GM12878 (cell line): ENCODE measurements around the gene DDX54. TPM values are rescaled to one million over a fixed set of nuclear protein-coding genes. Genes with fewer than 3 reads are reported as not detected.

ENCODE experiments used
- ATAC-seq: fragments of 200-7000 bp; cut with Tn5 transposase; 3 replicates; pipeline ENCODE4 v1.9.1; 2020; ENCODE audit warnings: mild to moderate bottlenecking, moderate library complexity
- BruUV-seq: library from RNA; stranded (reverse); fragments of 400-500 nt; replicated peaks from 2 replicates; lab custom pipeline; 2021; lab: Mats Ljungman, UMichigan
- CTCF ChIA-PET: fragments of 300-600 bp; sonication (Branson Sonifier 250); formaldehyde crosslinking; extraction: SDS; loops from one replicate; lab custom pipeline; 2021; ENCODE audit warnings: inconsistent platforms; lab: Yijun Ruan, JAX
- POLR2A ChIA-PET: fragments of 350-600 bp; formaldehyde crosslinking; extraction: SDS; loops from one replicate; lab custom pipeline; 2021; ENCODE audit warnings: inconsistent platforms; lab: Charles Lee
- RAD21 ChIA-PET: fragments of 300-600 bp; sonication (Branson Sonifier 250); formaldehyde crosslinking; loops from one replicate; lab custom pipeline; 2023; ENCODE audit warnings: antibody characterized with exemption; ENCODE audit not compliant: unreplicated experiment; lab: Charles Lee
- SMC1A ChIA-PET: fragments of 300-600 bp; sonication (Branson Sonifier 250); formaldehyde crosslinking; loops from one replicate; lab custom pipeline; 2023; ENCODE audit not compliant: unreplicated experiment, uncharacterized antibody; lab: Charles Lee
- DNase-seq: peaks from one replicate; pipeline ENCODE4 v3.0.0-alpha.2; 2011; ENCODE audit warnings: low read depth, low spot score
- FAIRE-seq: peaks from 3 replicates; lab custom pipeline; 2011; peaks lifted over from hg19 to GRCh38; lab: Jason Lieb, UNC
- H2AFZ ChIP-seq: 2 replicates; pipeline ENCODE4 v1.6.0; 2011; ENCODE audit warnings: low read depth, low read length, control low read depth; ENCODE audit not compliant: control insufficient read depth
- H3K27ac ChIP-seq: 2 replicates; pipeline ENCODE4 v1.5.1; 2011; ENCODE audit warnings: control low read depth; ENCODE audit not compliant: control insufficient read depth, insufficient read depth
- H3K27me3 ChIP-seq, 2 experiments: replicated peaks in 1 of 2; 2 replicates each; pipeline versions ENCODE4 v1.6.0 to v1.6.1; 2011; ENCODE audit warnings: low read length in 1 of 2; ENCODE audit not compliant: control insufficient read depth in 2 of 2, insufficient read depth in 2 of 2
- H3K36me3 ChIP-seq, 2 experiments: 2 replicates each; pipeline ENCODE4 v1.5.1; 2011; ENCODE audit warnings: low read length in 1 of 2; ENCODE audit not compliant: control insufficient read depth in 2 of 2, insufficient read depth in 2 of 2
- H3K4me1 ChIP-seq: 2 replicates; pipeline ENCODE4 v1.6.1; 2011; ENCODE audit warnings: mild to moderate bottlenecking, low read length, moderate library complexity, mixed read lengths; ENCODE audit not compliant: control insufficient read depth, insufficient read depth
- H3K4me2 ChIP-seq: 2 replicates; pipeline ENCODE4 v1.6.0; 2011; ENCODE audit warnings: control low read depth; ENCODE audit not compliant: control insufficient read depth, insufficient read depth
- H3K4me3 ChIP-seq: fragments of 200-600 bp; sonication (generic); 2 replicates; pipeline ENCODE4 v1.5.1; 2016
- H3K79me2 ChIP-seq: 2 replicates; pipeline ENCODE4 v1.6.0; 2011; ENCODE audit warnings: low read length; ENCODE audit not compliant: control insufficient read depth, insufficient read depth
- H3K9ac ChIP-seq: 2 replicates; pipeline ENCODE4 v1.8.0; 2011; ENCODE audit warnings: low read length, control low read depth, mixed read lengths; ENCODE audit not compliant: control insufficient read depth, insufficient read depth
- H3K9me3 ChIP-seq: replicated peaks from 3 replicates; pipeline ENCODE4 v1.5.1; 2011; ENCODE audit warnings: mild to moderate bottlenecking, low read length; ENCODE audit not compliant: control insufficient read depth, insufficient read depth
- H4K20me1 ChIP-seq: 2 replicates; pipeline ENCODE4 v1.6.0; 2011; ENCODE audit not compliant: control insufficient read depth, insufficient read depth
- MYB ChIP-seq: fragments of 150-350 bp; IDR thresholded peaks from 2 replicates; pipeline ENCODE4 v1.6.1; 2014; ENCODE audit warnings: mild to moderate bottlenecking, low read depth, low read length, borderline replicate concordance
- POLR2A ChIP-seq: IDR thresholded peaks from 2 replicates; pipeline ENCODE4 v1.6.1; 2011; ENCODE audit warnings: low read depth, mild to moderate bottlenecking, low read length
- RFX5 ChIP-seq: IDR thresholded peaks from 2 replicates; pipeline ENCODE4 v1.6.1; 2011; ENCODE audit warnings: low read depth, low read length, improper control_type of control experiment
- SIX5 ChIP-seq: IDR thresholded peaks from 2 replicates; pipeline ENCODE4 v1.6.1; 2011; ENCODE audit warnings: mild to moderate bottlenecking, low read depth, low read length, moderate library complexity; ENCODE audit not compliant: severe bottlenecking
- STAT3 ChIP-seq: IDR thresholded peaks from 2 replicates; pipeline ENCODE4 v1.6.1; 2011; ENCODE audit warnings: low read depth, low read length, improper control_type of control experiment
- ZNF687 ChIP-seq: fragments of 450-650 bp; IDR thresholded peaks from 2 replicates; pipeline ENCODE4 v1.6.1; 2017; ENCODE audit warnings: mild to moderate bottlenecking, moderate library complexity
- WGBS: methylation state at CpG from one replicate; pipeline ENCODE4 v1.1.6; 2016; ENCODE audit warnings: low lambda C conversion rate; ENCODE audit not compliant: insufficient replicate concordance, insufficient coverage; ENCODE audit errors: missing lambda C conversion rate; 5-methylcytosine and 5-hydroxymethylcytosine counted together
- in situ Hi-C: fragments of 300-500 bp; cut with MboI; formaldehyde crosslinking; loops from 9 replicates; pipeline ENCODE4 v1.14.3; 2018; ENCODE audit warnings: mixed read lengths
- intact Hi-C: fragments of 100-400 bp; cut with micrococcal nuclease; formaldehyde crosslinking; loops from one replicate; pipeline ENCODE4 v1.14.2; 2022; ENCODE audit not compliant: unreplicated experiment
- polyA plus RNA-seq, 11 experiments: library from polyadenylated mRNA; depleted of rRNA in 4 of 11; unstranded in 6 of 11; stranded (reverse) in 5 of 11; fragments of >200 nt; fragmentation: Nextera tagmentation in 4 of 11; fragmentation: Illumina TruSeq in 1 of 11; extraction: Ambion mirVana in 4 of 11; extraction: Trizol in 1 of 11; gene quantifications; 1 replicate in 1 of 11; 2 replicates in 10 of 11; pipeline versions ENCODE4 v1.2.1 to v1.2.3, GENCODE V29; 2011 to 2016; ENCODE audit warnings: inconsistent platforms in 2 of 11, missing spikeins in 2 of 11, low read depth in 1 of 11
- total RNA-seq, 4 experiments: library from RNA; depleted of rRNA in 3 of 4; stranded (reverse); fragments of >200 nt in 3 of 4; fragmentation: Illumina TruSeq in 1 of 4; extraction: Trizol in 1 of 4; gene quantifications; 2 replicates each; pipeline versions ENCODE4 v1.2.1 to v1.2.3, GENCODE V29; 2013 to 2021
- TF ChIP-seq, protein P1 (sequence below): IDR thresholded peaks from 2 replicates; pipeline ENCODE4 v1.6.1; 2012; ENCODE audit warnings: low read length, inconsistent platforms
- TF ChIP-seq, protein P2 (sequence below): IDR thresholded peaks from 2 replicates; pipeline ENCODE4 v1.6.1; 2012; ENCODE audit warnings: low read depth, low read length, improper control_type of control experiment

The DDX54 gene
- total and polyA plus RNA-seq, 10 of the 15 experiments (the other 5 are each of a cell fraction or from before 2014, with no cell fraction given) = 1.9 to 115 (median 56.3) TPM

- H3K36me3 ChIP-seq = peaks cover 15 to 34% of the 10 kb centered on the region in 2 experiments; a peak in 3 of 4 replicates
- ChIA-PET SMC1A (no interaction called here), RAD21 (no interaction called here), POLR2A (no interaction called here), CTCF (interaction anchor here (0.9 kb wide), 1 partner anchor 12 kb away, joined by 3 read pairs; no protein-coding TSS in a partner anchor)
- H3K9me3 ChIP-seq = no peaks in the 10 kb centered on the region
- H3K9ac ChIP-seq = no peak overlapping the region
- no peaks in the 10 kb centered on the region; the same call in 1 of the 2 replicates for H4K20me1 ChIP-seq
- no peaks in the 10 kb centered on the region for H3K4me1 ChIP-seq
- TF ChIP-seq STAT3 (no peak), POLR2A (peak; percentile 44)
- no peak overlapping the region for H3K4me2 ChIP-seq
- FAIRE-seq (no peak), DNase-seq (no peak), ATAC-seq (no peak)
- H3K79me2 ChIP-seq = no peaks in the 10 kb centered on the region
- WGBS = 95% methylated on average over 7 of the region's 7 CpGs
- in situ Hi-C loops = no loop called here
- H3K27ac ChIP-seq = no peak overlapping the region
- H3K27me3 ChIP-seq = no peaks in the 10 kb centered on the region
- intact Hi-C loops = no loop called here
- no peak overlapping the region for H2AFZ ChIP-seq
- BruUV-seq = no TSS peak
- no peak overlapping the region for H3K4me3 ChIP-seq
Observed at GRCh38 chr12:113159937-113160336, 25.3 kb downstream of the DDX54 start.

GRCh38 chr12:113158439-113159203 is 26.7 kb downstream of the DDX54 start:
- Histone ChIP-seq H2AFZ (no peak overlapping the region), H3K36me3 (peaks cover 15 to 34% of the 10 kb centered on the region in 2 experiments; a peak in 3 of 4 replicates), H3K9me3 (no peaks in the 10 kb centered on the region), H3K4me2 (no peak overlapping the region), H4K20me1 (no peaks in the 10 kb centered on the region; the same call in 1 of the 2 replicates), H3K27me3 (0 out of 4 replicates have a peak, but pooled peaks cover 0 to 4% of the 10 kb centered on the region in 2 experiments), H3K4me1 (peaks cover 10% of the 10 kb centered on the region; the same call in 1 of the 2 replicates), H3K79me2 (no peaks in the 10 kb centered on the region), H3K27ac (no peak overlapping the region), H3K9ac (no peak overlapping the region), H3K4me3 (no peak overlapping the region)
- intact Hi-C loops (no loop called here), in situ Hi-C loops (no loop called here)
- ATAC-seq = no peak
- WGBS = 93% methylated on average over 24 of the region's 26 CpGs
- no peak for FAIRE-seq
- ChIA-PET POLR2A (interaction anchor here (0.5 kb wide), 1 partner anchor 249 kb away, joined by 4 read pairs; no protein-coding TSS in a partner anchor), SMC1A (no interaction called here), RAD21 (no interaction called here), CTCF (interaction anchor here (0.6 to 2.8 kb wide), 3 partner anchors 13 to 166 kb away, joined by 3 to 11 read pairs (median 3); no protein-coding TSS in a partner anchor)
- no peak for DNase-seq
- BruUV-seq = no TSS peak
- TF ChIP-seq, protein P1, sequence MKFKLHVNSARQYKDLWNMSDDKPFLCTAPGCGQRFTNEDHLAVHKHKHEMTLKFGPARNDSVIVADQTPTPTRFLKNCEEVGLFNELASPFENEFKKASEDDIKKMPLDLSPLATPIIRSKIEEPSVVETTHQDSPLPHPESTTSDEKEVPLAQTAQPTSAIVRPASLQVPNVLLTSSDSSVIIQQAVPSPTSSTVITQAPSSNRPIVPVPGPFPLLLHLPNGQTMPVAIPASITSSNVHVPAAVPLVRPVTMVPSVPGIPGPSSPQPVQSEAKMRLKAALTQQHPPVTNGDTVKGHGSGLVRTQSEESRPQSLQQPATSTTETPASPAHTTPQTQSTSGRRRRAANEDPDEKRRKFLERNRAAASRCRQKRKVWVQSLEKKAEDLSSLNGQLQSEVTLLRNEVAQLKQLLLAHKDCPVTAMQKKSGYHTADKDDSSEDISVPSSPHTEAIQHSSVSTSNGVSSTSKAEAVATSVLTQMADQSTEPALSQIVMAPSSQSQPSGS = no peak
- TF ChIP-seq SIX5 (no peak), ZNF687 (no peak), RFX5 (no peak), MYB (no peak)
- TF ChIP-seq, protein P2, sequence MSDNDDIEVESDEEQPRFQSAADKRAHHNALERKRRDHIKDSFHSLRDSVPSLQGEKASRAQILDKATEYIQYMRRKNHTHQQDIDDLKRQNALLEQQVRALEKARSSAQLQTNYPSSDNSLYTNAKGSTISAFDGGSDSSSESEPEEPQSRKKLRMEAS = no peak
